Heart right ventricle (tissue), 16 donors: ENCODE measurements around the gene AP2A1. TPM values are rescaled to one million over a fixed set of nuclear protein-coding genes. Genes with fewer than 3 reads are reported as not detected.
A peak's percentile ranks its signal among the peaks of the same experiment; 100 is the strongest.

Source experiments
- ATAC-seq, 8 donors: fragments of 200-7000 bp; cut with Tn5 transposase; one replicate each; pipeline ENCODE4 v1.9.1; 2020; ENCODE audit warnings: mild to moderate bottlenecking in 8 of 8, moderate library complexity in 8 of 8, moderate number of reproducible peaks in 1 of 8
- DNase-seq, 2 donors: peaks; one replicate each; pipeline ENCODE4 v3.0.0-alpha.2; 2020
- H3K27ac ChIP-seq, 10 donors: fragments of 200-600 bp; sonication (generic) in 2 of 10; one replicate each; pipeline versions ENCODE4 v1.5.0 to v1.8.0; 2020 to 2022; ENCODE audit warnings: mild to moderate bottlenecking in 3 of 10
- H3K27me3 ChIP-seq, 7 donors: fragments of 200-600 bp; one replicate each; pipeline ENCODE4 v1.8.0; 2021 to 2022; ENCODE audit warnings: mild to moderate bottlenecking in 2 of 7
- H3K36me3 ChIP-seq, 9 donors: fragments of 200-600 bp; sonication (generic) in 1 of 9; one replicate each; pipeline versions ENCODE4 v1.5.0 to v1.8.0; 2020 to 2022; ENCODE audit warnings: mild to moderate bottlenecking in 2 of 9
- H3K4me1 ChIP-seq, 9 donors: fragments of 200-600 bp; sonication (generic) in 1 of 9; one replicate each; pipeline versions ENCODE4 v1.5.0 to v1.8.0; 2020 to 2022; ENCODE audit warnings: mild to moderate bottlenecking in 4 of 9
- H3K4me3 ChIP-seq, 10 donors: fragments of 200-600 bp; sonication (generic) in 2 of 10; one replicate each; pipeline versions ENCODE4 v1.5.0 to v1.8.0; 2020 to 2022; ENCODE audit warnings: mild to moderate bottlenecking in 7 of 10, moderate library complexity in 2 of 10
- H3K9me3 ChIP-seq, 11 donors: fragments of 200-600 bp in 10 of 11; sonication (generic) in 2 of 11; one replicate each; pipeline versions ENCODE4 v1.5.0 to v1.8.0; 2013 to 2022; ENCODE audit warnings: mild to moderate bottlenecking in 2 of 11, control low read depth in 1 of 11, moderate library complexity in 1 of 11
- CTCF ChIP-seq, 9 donors: fragments of 200-600 bp; sonication (generic) in 2 of 9; IDR thresholded peaks; one replicate each; pipeline versions ENCODE4 v1.5.0 to v1.8.0; 2021 to 2022; ENCODE audit warnings: antibody characterized with exemption in 9 of 9, mild to moderate bottlenecking in 5 of 9, moderate library complexity in 1 of 9
- WGBS, 2 donors: extraction: QIAGEN DNeasy Blood & Tissue Kit; methylation state at CpG; one replicate each; pipeline ENCODE4 v1.1.7; 2013; ENCODE audit warnings: inconsistent platforms in 1 of 2; 5-methylcytosine and 5-hydroxymethylcytosine counted together
- intact Hi-C, 10 donors: fragments of 100-400 bp; cut with DNase I; formaldehyde crosslinking; loops; one replicate each; pipeline versions ENCODE4 v1.11.1 to v1.14.2; 2022
- polyA plus RNA-seq, 2 donors: library from polyadenylated mRNA; stranded (reverse); fragments of 200-250 nt; gene quantifications; one replicate each; pipeline ENCODE4 v1.2.3, GENCODE V29; 2013
- total RNA-seq, 10 donors: library from RNA; stranded (reverse); fragmentation: NEBNext Ultra II Directional in 3 of 10; extraction: Animal tissue kit (Norgen Biotek cat#: 25700) in 3 of 10; gene quantifications; one replicate each; pipeline versions ENCODE4 v1.2.1 to v1.2.4, GENCODE V29; 2021 to 2023
- donor health status: Arrhythmogenic right ventricular cardiomyopathy.
- donor health status: ischemic (EF 13 %, LVEDD 7.1; RV severe dilation, severe dysfunction).
- donor health status: healthy with polysubstance abuse.
- donor health status: DM: no; HTN: yes; CAD: no.
- donor health status: DM: no; HTN: no; CAD: no.
- donor health status: ischemic (EF 25% LVEDD 6.9; RV normal size, moderate dysfunction).
- donor health status: ischemic (EF 25% LVEDD 5.7; RV mildly dilated, moderate dysfunction).
- donor health status: healthy.
- donor health status: DM: yes; HTN: yes; CAD: no.
- donor health status: Ischemic cardiomyopathy.
- donor health status: ischemic (EF 35%, LVEDD 5.7; RV mildly dilated, moderate dysfunction).
- donor health status: nonischemic (EF 11% LVEDD 7.7; RV severe dilation, severe dysfunction).
- donor health status: DM: yes; HTN: yes; CAD: no.
- donor health status: PGD.
- donor health status: ischemic (EF 29% LVEDD 5.4; RV normal size, mild dysfunction).
- donor health status: nonischemic (EF 23%, LVEDD 6.1; RV moderate dilation, normal function).

AP2A1 gene
- total and polyA plus RNA-seq, 12 donors = 36.1 to 108 (median 62.6) TPM

DNA sequence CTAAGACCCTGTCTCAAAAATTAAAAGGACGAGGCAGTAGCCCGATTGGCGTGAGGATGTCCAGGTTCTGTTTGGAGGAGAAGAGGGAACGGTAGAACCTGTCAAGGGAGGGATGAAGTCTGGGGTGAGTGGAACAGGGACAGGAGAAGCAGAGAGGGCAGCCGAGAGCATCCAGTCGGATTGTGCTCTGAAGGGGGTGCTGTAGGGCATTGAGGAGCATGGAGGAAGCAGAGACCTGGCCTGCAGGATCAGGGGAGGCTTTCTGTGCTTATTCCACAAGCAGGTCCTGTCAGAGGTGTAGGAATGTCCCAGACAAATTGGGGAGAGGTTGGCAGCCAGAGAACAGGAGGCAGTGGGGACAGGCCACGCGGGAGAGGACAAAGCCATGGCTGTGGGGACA lies 14.1 kb downstream of the AP2A1 start:
- no peak for DNase-seq
- Histone ChIP-seq H3K4me1 (peaks cover 0 to 26% (median 0%) of the 10 kb centered on the region in 9 donors), H3K36me3 (peaks cover 0 to 73% (median 34%) of the 10 kb centered on the region in 9 donors), H3K4me3 (no peak overlapping the region), H3K27ac (peak overlapping the region in 1 of 10 donors; percentile 60), H3K27me3 (no peaks in the 10 kb centered on the region), H3K9me3 (no peaks in the 10 kb centered on the region)
- 88 to 90% methylated on average over 8 of the region's 8 CpGs for WGBS, 2 donors
- no peak for TF ChIP-seq CTCF (IDR thresholded peaks at IDR 0.05)
- intact Hi-C loops = no loop called here
- ATAC-seq = no peak

- Histone ChIP-seq H3K4me3 (no peak overlapping the region), H3K36me3 (peaks cover 0 to 73% (median 34%) of the 10 kb centered on the region in 9 donors), H3K27ac (peak overlapping the region in 1 of 10 donors; percentile 60), H3K27me3 (no peaks in the 10 kb centered on the region), H3K4me1 (peaks cover 0 to 29% (median 0%) of the 10 kb centered on the region in 9 donors), H3K9me3 (no peaks in the 10 kb centered on the region)
- DNase-seq (no peak), ATAC-seq (peak in 3 of 8 donors; percentile 18 to 29 (median 28))
- WGBS, 2 donors = 89 to 93% methylated on average over 7 of the region's 7 CpGs
- intact Hi-C loops = no loop called here
- TF ChIP-seq CTCF (IDR thresholded peaks at IDR 0.05) = no peak
These were observed 14.6 kb downstream of the AP2A1 start for GRCh38 chr19:49781394-49781793.

GRCh38 chr19:49782515-49782914 lies 15.7 kb downstream of the AP2A1 start:
- no peak for TF ChIP-seq CTCF (IDR thresholded peaks at IDR 0.05)
- Histone ChIP-seq H3K9me3 (no peaks in the 10 kb centered on the region), H3K27me3 (no peaks in the 10 kb centered on the region), H3K4me1 (peaks cover 0 to 34% (median 0%) of the 10 kb centered on the region in 9 donors), H3K27ac (no peak overlapping the region), H3K36me3 (peaks cover 0 to 76% (median 34%) of the 10 kb centered on the region in 9 donors), H3K4me3 (no peak overlapping the region)
- ATAC-seq (no peak), DNase-seq (no peak)
- intact Hi-C loops = no loop called here
- WGBS, 2 donors = 96% methylated on average over 18 of the region's 18 CpGs

GRCh38 chr19:49786376-49786820 lies 19.6 kb downstream of the AP2A1 start:
- Histone ChIP-seq H3K9me3 (no peaks in the 10 kb centered on the region), H3K27ac (no peak overlapping the region), H3K4me3 (no peak overlapping the region), H3K4me1 (peaks cover 0 to 19% (median 9%) of the 10 kb centered on the region in 9 donors), H3K36me3 (peaks cover 0 to 96% (median 34%) of the 10 kb centered on the region in 9 donors), H3K27me3 (no peaks in the 10 kb centered on the region)
- 71 to 81% methylated on average over 9 of the region's 9 CpGs for WGBS, 2 donors
- TF ChIP-seq CTCF (IDR thresholded peaks at IDR 0.05) = no peak
- no peak for DNase-seq
- peak in 3 of 8 donors; percentile 19 to 38 (median 37) for ATAC-seq
- intact Hi-C loops = no loop called here
